ENCODE measurements around the gene EXOC6B. TPM values are rescaled to one million over a fixed set of nuclear protein-coding genes. Genes with fewer than 3 reads are reported as not detected.

Gene EXOC6B
- total and polyA plus RNA-seq, 9 of the 15 experiments (the other 6 are each of a cell fraction or from before 2014, with no cell fraction given) = 0.28 to 4.2 (median 2.0) TPM

- CTCF ChIA-PET (ENCODE audit: low intra/inter-chr PET ratio) = no interaction called here
- no peak for DNase-seq (ENCODE audit: extremely low read depth in 1 of 4, low spot score in 3 of 4)
- H3K27me3 ChIP-seq (ENCODE audit: control insufficient read depth in 2 of 2, insufficient read depth in 2 of 2, low read length in 2 of 2) = no peaks in the 10 kb centered on the region
- H3K4me2 ChIP-seq (ENCODE audit: insufficient read depth, low read length) = no peak overlapping the region
- POLR2A ChIA-PET = no interaction called here
- no peak overlapping the region for H2AFZ ChIP-seq (ENCODE audit: low read depth, low read length)
- intact Hi-C loops (cut with micrococcal nuclease) (no loop called here), in situ Hi-C loops (cut with MboI) (no loop called here)
- no peaks in the 10 kb centered on the region for H3K4me1 ChIP-seq (replicated peaks in 1 of 2; ENCODE audit: control insufficient read depth in 2 of 2, insufficient read depth in 2 of 2, low read length in 2 of 2)
- ATAC-seq = no peak
- H3K4me3 ChIP-seq = no peak overlapping the region
- no peak overlapping the region for H3K27ac ChIP-seq (ENCODE audit: extremely low read depth, low read depth, low read length)
- FAIRE-seq = no peak
- H3K9me3 ChIP-seq (replicated peaks; ENCODE audit: control insufficient read depth, insufficient read depth, low read depth, low read length) = no peaks in the 10 kb centered on the region
- no TSS peak for BruUV-seq (replicated peaks)
- no peaks in the 10 kb centered on the region for H3K79me2 ChIP-seq (ENCODE audit: control insufficient read depth, insufficient read depth, low read length)
- WGBS (ENCODE audit: insufficient coverage, low coverage, missing lambda C conversion rate) = 3% methylated on average over 2 of the region's 2 CpGs
- no peak overlapping the region for H3K9ac ChIP-seq (ENCODE audit: insufficient read depth in 1 of 2, low read depth in 2 of 2, low read length in 2 of 2)
- H4K20me1 ChIP-seq (replicated peaks; ENCODE audit: control insufficient read depth, insufficient read depth, low read length) = no peaks in the 10 kb centered on the region
- H3K9me1 ChIP-seq (ENCODE audit: control insufficient read depth, insufficient read depth, low read length) = no peaks in the 10 kb centered on the region
- TF ChIP-seq ZNF785 (CRISPR knock-in tag; IDR thresholded peaks at IDR 0.05) (no peak), ZBTB34 (CRISPR knock-in tag; IDR thresholded peaks at IDR 0.05) (no peak), BCLAF1 (IDR thresholded peaks at IDR 0.05; ENCODE audit: borderline replicate concordance in 1 of 2, control insufficient read depth in 1 of 2, low read depth in 2 of 2, low read length in 1 of 2) (no peak), PHTF2 (CRISPR knock-in tag; IDR thresholded peaks at IDR 0.05) (no peak), THRB (CRISPR knock-in tag; conservative IDR thresholded peaks at IDR 0.05) (no peak), DIDO1 (tag; IDR thresholded peaks at IDR 0.05; ENCODE audit: low read depth) (no peak), ZNF217 (CRISPR knock-in tag; IDR thresholded peaks at IDR 0.05) (no peak), KDM2B (CRISPR knock-in tag; IDR thresholded peaks at IDR 0.05) (no peak), ZBTB1 (CRISPR knock-in tag; IDR thresholded peaks at IDR 0.05; ENCODE audit: borderline replicate concordance, low read depth) (no peak), RFX1 (IDR thresholded peaks at IDR 0.05) (no peak), LEF1 (IDR thresholded peaks at IDR 0.05) (no peak), SMARCE1 (IDR thresholded peaks at IDR 0.05) (no peak), SPI1 (IDR thresholded peaks at IDR 0.05; ENCODE audit: borderline replicate concordance, low read depth, low read length) (no peak), FOXA3 (CRISPR knock-in tag; conservative IDR thresholded peaks at IDR 0.05 in 1 of 2, IDR thresholded peaks at IDR 0.05 in 1 of 2) (no peak)
- no peaks in the 10 kb centered on the region for H3K36me3 ChIP-seq (ENCODE audit: control insufficient read depth, insufficient read depth, low read length)
Observed at GRCh38 chr2:72630767-72631166, 195.1 kb downstream of the EXOC6B start.

Data from K562 (cell line).